Pancreas (tissue), 10 donors: ENCODE results near the gene ZAP70. TPM values are rescaled to one million over a fixed set of nuclear protein-coding genes. Genes with fewer than 3 reads are reported as not detected.

Experiments used
- ATAC-seq, 4 donors: fragments of 200-7000 bp; cut with Tn5 transposase; one replicate each; pipeline versions ENCODE4 v1.8.0 to v1.9.1; 2020; ENCODE audit warnings: mild to moderate bottlenecking in 4 of 4, moderate library complexity in 4 of 4
- DNase-seq, 6 donors: peaks; one replicate each; pipeline ENCODE4 v3.0.0-alpha.2; 2020
- FAIRE-seq: peaks from 2 replicates; lab custom pipeline; 2012; peaks lifted over from hg19 to GRCh38; lab: Jason Lieb, UNC
- H3K27ac ChIP-seq, 4 donors: fragments of 200-600 bp; sonication (generic); 1 replicate in 3 of 4; 2 replicates in 1 of 4; pipeline versions ENCODE4 v1.5.0 to v1.8.0; 2020
- H3K27me3 ChIP-seq, 4 donors: fragments of 200-600 bp; one replicate each; pipeline ENCODE4 v1.8.0; 2021
- H3K36me3 ChIP-seq, 3 donors: fragments of 200-600 bp; sonication (generic) in 1 of 3; one replicate each; pipeline versions ENCODE4 v1.5.0 to v1.8.0; 2020 to 2021
- H3K4me1 ChIP-seq, 3 donors: fragments of 200-600 bp; one replicate each; pipeline ENCODE4 v1.8.0; 2021
- H3K4me3 ChIP-seq, 4 donors: fragments of 200-600 bp; sonication (generic) in 2 of 4; one replicate each; pipeline versions ENCODE4 v1.5.0 to v1.8.0; 2020 to 2021
- H3K9me3 ChIP-seq, 4 donors: fragments of 200-600 bp; one replicate each; pipeline ENCODE4 v1.8.0; 2021
- CTCF ChIP-seq, 4 donors: fragments of 200-600 bp; sonication (generic) in 3 of 4; IDR thresholded peaks; one replicate each; pipeline versions ENCODE4 v1.5.0 to v1.8.0; 2021; ENCODE audit warnings: antibody characterized with exemption in 4 of 4
- WGBS, 2 donors: extraction: QIAGEN DNeasy Blood & Tissue Kit; methylation state at CpG; one replicate each; pipeline ENCODE4 v1.1.7; 2013; 5-methylcytosine and 5-hydroxymethylcytosine counted together
- intact Hi-C, 3 donors: fragments of 100-400 bp; cut with DNase I; formaldehyde crosslinking; loops; one replicate each; pipeline versions ENCODE4 v1.11.1 to v1.14.2; 2022
- polyA plus RNA-seq, 2 donors: library from polyadenylated mRNA; stranded (reverse); fragments of 200-250 nt; gene quantifications; one replicate each; pipeline ENCODE4 v1.2.3, GENCODE V29; 2013
- total RNA-seq, 6 donors: library from RNA; stranded (reverse); fragmentation: NEBNext Ultra II Directional in 4 of 6; extraction: Animal tissue kit (Norgen Biotek cat#: 25700) in 4 of 6; gene quantifications; one replicate each; pipeline versions ENCODE4 v1.2.1 to v1.2.4, GENCODE V29; 2021 to 2023
- donor health status: healthy with polysubstance abuse.
- donor health status: DM: no; HTN: no; CAD: no; lungs with moderate emphysema.
- donor health status: DM: no; HTN: no; CAD: no.
- donor health status: control.
- donor health status: control.
- donor health status: Bipolar disorder and iron deficiency.
- donor health status: DM: yes; HTN: yes; CAD: no.
- donor health status: DM: no; HTN: no; CAD: no.
- donor health status: DM: no; HTN: no; CAD: no.
- donor health status: DM: yes; HTN: yes; CAD: no.

Gene ZAP70
- total and polyA plus RNA-seq, 8 donors: 0.42 to 2.6 (median 1.3) TPM

- no peaks in the 10 kb centered on the region for H3K9me3 ChIP-seq
- ATAC-seq (no peak), DNase-seq (peak in 1 of 6 donors; percentile 6), FAIRE-seq (no peak)
- H3K27me3 ChIP-seq: no peaks in the 10 kb centered on the region
- no peak overlapping the region for H3K27ac ChIP-seq
- intact Hi-C loops: loop anchor here in 1 of 3 donors (10.0 kb wide), 1 partner anchor 1637 kb away; no protein-coding TSS in a partner anchor
- no peaks in the 10 kb centered on the region for H3K36me3 ChIP-seq
- no peak for TF ChIP-seq CTCF (IDR thresholded peaks at IDR 0.05)
- peaks cover 0 to 2% (median 0%) of the 10 kb centered on the region in 3 donors for H3K4me1 ChIP-seq
- WGBS, 2 donors: 92% methylated on average over 6 of the region's 6 CpGs
- no peak overlapping the region for H3K4me3 ChIP-seq
Observed at GRCh38 chr2:97701851-97702465, 11.4 kb upstream of the ZAP70 start.

- 85 to 86% methylated on average over 19 of the region's 19 CpGs for WGBS, 2 donors
- Histone ChIP-seq H3K27me3 (no peaks in the 10 kb centered on the region), H3K36me3 (no peaks in the 10 kb centered on the region), H3K4me3 (no peak overlapping the region), H3K27ac (no peak overlapping the region), H3K4me1 (no peaks in the 10 kb centered on the region), H3K9me3 (no peaks in the 10 kb centered on the region)
- FAIRE-seq: no peak
- intact Hi-C loops: loop anchor here in 1 of 3 donors (10.0 kb wide), 1 partner anchor 1638 kb away; no protein-coding TSS in a partner anchor
- TF ChIP-seq CTCF (IDR thresholded peaks at IDR 0.05): no peak
- peak in 1 of 6 donors; percentile 10 for DNase-seq
- ATAC-seq: no peak
Observed at GRCh38 chr2:97702731-97703470, 10.5 kb upstream of the ZAP70 start.

DNA sequence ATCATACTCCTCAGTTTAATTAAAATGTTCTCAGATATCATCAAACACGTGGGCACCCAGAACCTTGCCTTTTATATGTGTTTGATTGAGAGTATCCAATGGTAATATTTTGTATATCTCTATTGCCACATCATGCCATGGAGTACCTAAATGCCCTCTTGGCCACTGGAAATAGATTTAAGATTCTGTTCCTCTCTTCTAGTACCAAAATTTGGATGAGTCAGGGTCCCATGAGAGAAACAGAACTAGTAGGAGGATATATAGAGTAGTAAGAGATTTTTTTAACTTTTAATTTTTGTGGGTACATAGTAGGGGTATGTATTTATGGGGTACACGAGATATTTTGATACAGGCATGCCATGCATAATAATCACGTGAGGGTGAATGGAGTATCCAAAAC, 9.6 kb upstream of the ZAP70 start:
- H3K36me3 ChIP-seq: no peaks in the 10 kb centered on the region
- H3K4me3 ChIP-seq: no peak overlapping the region
- intact Hi-C loops: loop anchor here in 1 of 3 donors (10.0 kb wide), 1 partner anchor 1639 kb away; no protein-coding TSS in a partner anchor
- H3K4me1 ChIP-seq: no peaks in the 10 kb centered on the region
- no peak for DNase-seq
- no peak for TF ChIP-seq CTCF (IDR thresholded peaks at IDR 0.05)
- FAIRE-seq: no peak
- no peaks in the 10 kb centered on the region for H3K27me3 ChIP-seq
- H3K27ac ChIP-seq: no peak overlapping the region
- H3K9me3 ChIP-seq: no peaks in the 10 kb centered on the region
- ATAC-seq: no peak
- 41 to 53% methylated on average over 3 of the region's 3 CpGs for WGBS, 2 donors

GRCh38 chr2:97704989-97705388, 8.4 kb upstream of the ZAP70 start:
- 90 to 92% methylated on average over 5 of the region's 5 CpGs for WGBS, 2 donors
- Histone ChIP-seq H3K36me3 (no peaks in the 10 kb centered on the region), H3K27me3 (no peaks in the 10 kb centered on the region), H3K4me3 (no peak overlapping the region), H3K27ac (no peak overlapping the region), H3K4me1 (no peaks in the 10 kb centered on the region), H3K9me3 (no peaks in the 10 kb centered on the region)
- no peak for TF ChIP-seq CTCF (IDR thresholded peaks at IDR 0.05)
- peak in 1 of 6 donors; percentile 22 for DNase-seq
- intact Hi-C loops: loop anchor here in 2 of 3 donors (5.0 to 10.0 kb wide), 2 partner anchors 677 to 1640 kb away; no protein-coding TSS in a partner anchor
- ATAC-seq: no peak
- FAIRE-seq: no peak
